GM19099 (cell line): ENCODE measurements around the gene TMEM171.

Source experiments
- POLR2A ChIP-seq: IDR thresholded peaks from 3 replicates; pipeline ENCODE4 v1.6.1; 2011; ENCODE audit warnings: low read depth; ENCODE audit not compliant: insufficient read length; ENCODE audit errors: extremely low read depth

Gene TMEM171

DNA sequence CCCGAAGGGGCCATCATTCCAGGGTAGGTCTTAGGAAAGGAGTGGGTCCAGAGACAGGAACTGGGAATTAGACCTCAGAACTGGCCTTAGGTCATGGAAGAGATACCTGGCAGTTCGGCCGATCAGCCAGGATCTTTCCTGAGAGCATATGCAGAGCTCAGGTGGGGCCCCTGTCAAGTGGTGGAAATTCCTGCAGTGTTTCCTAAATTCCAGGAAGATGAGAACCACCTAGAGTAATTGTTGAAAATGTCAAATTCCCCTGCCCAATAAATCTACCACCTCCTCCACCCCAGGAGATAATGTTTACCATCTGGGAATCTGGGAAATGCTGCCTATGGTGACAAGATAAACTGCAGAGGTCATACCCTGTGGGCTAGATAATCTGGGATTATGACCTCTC, 14.6 kb downstream of the TMEM171 start:
- no peak for TF ChIP-seq POLR2A

DNA sequence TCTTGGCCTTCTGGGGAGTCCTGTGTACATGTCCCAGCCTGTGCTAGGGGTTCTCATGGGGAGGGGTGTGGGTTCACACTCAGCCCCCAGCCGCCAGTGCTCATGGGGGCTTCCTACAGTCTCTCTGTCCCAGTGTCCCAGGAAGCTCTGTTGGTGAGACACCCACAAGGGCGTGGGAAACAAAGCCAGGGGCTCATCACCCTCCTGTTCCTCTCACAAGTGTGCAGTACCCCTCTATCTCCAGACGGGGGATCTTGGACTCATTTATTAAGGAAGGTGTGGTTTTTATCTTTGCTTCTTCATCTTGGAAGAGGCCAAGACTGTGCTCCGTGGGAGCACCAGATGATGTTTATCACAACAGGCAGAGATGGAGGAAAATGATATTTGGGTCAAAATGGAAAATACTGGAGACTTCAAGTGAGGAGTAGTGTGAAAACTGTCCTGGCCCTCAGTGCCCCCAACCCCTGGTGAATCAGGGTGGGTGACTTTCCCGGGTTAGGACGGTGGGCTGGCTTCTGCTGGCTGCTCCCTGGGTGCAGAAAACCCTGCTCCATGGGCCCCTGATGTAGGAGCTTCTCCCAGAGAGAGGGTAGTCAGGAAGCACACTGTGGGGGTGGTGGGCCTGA, 15.2 kb downstream of the TMEM171 start:
- TF ChIP-seq POLR2A, result no peak

GRCh38 chr5:73136055-73136562, 15.7 kb downstream of the TMEM171 start:
- no peak for TF ChIP-seq POLR2A

GRCh38 chr5:73137563-73138530, 17.5 kb downstream of the TMEM171 start:
- no peak for TF ChIP-seq POLR2A

DNA sequence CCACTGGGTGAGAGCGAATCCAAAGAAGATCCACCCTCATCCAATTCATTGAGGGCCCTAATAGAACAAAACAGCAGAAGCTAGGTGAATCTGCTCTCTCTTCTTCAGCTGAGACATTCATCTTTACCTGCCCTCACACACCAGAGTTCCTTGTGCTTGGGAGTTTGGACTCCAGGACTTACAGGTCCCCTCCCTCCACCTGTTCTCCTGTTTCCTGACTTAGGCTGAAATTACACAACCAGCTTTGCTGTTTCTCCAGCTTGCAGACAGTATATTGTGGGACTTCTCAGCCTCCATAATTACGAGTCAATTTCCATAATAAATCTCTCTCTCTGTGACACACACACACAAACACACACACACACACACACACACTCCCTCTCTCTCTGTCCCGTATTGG, 19.1 kb downstream of the TMEM171 start:
- no peak for TF ChIP-seq POLR2A

DNA sequence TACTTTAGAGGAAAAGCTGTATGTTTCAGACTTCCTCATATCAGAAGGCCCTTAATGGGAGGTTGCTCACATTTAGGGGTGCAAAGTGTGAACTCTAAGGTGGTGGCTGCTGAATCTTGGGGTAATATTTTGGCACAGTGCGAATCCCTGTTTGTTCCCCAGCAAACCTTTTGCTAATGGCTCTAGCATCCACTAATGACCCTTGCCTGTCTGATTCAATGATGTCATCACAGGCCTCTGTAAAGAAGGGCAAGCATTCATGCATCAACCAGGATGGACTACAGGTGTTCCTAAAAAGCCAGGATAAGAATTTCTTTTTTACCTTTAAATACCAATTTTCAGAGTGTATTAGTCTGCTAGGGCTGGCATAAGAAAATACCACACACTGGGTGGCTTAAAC, 20.4 kb downstream of the TMEM171 start:
- no peak for TF ChIP-seq POLR2A

DNA sequence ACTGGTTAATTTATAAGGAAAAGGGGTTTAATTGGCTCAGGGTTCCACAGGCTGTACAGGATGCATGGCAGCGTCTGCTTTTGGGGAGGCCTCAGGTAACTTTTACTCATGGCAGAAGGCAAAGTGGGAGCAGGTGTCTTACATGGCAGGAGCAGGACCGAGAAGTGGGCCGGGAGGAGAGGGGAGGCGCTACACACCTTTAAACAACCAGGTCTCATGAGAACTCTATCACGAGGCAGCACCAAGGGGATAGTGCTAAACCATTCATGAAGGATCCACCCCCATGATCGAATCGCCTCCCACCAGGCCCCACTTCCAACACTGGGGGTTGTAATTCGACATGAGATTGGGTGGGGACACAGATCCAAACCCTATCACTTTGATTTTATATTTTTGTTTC, 21.7 kb downstream of the TMEM171 start:
- no peak for TF ChIP-seq POLR2A

DNA sequence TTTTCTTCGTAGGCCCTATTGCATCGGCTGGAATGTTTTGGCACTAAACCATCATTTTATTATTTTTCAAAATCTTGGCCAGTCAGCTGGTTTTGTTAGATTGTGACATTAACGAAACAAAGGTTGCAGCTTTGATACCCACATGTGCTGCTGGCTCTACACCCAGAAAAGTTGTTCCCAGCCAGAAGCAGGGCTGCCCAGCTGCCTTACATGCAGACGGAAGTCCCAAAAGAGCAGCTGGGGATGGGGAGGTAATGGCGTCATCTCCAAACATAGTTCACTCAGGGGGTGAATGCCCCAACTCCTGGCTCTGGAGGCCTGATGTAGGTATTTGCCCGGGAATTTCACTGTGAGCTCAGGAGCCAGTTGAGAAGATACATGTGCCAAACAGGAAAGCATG, 23.3 kb downstream of the TMEM171 start:
- TF ChIP-seq POLR2A, result no peak

DNA sequence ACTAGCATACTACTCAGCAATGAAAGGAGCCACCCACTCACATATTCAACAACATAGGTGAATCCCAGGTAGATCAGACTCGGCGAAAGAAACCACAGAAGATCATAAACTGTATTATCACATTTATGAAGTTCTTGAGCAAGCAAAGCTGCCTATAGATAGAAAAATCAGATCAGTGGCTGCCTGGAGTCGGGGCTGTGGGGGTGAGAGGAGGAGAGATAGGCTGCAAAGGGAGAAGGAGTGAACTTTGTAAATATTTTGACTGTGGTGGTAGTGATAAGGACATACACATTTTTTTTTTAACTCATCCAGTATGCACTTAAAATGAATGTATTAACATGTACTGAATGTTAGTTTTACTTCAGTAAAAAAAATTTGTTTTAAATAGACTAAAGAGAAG, 29.2 kb downstream of the TMEM171 start:
- TF ChIP-seq POLR2A, result no peak

DNA sequence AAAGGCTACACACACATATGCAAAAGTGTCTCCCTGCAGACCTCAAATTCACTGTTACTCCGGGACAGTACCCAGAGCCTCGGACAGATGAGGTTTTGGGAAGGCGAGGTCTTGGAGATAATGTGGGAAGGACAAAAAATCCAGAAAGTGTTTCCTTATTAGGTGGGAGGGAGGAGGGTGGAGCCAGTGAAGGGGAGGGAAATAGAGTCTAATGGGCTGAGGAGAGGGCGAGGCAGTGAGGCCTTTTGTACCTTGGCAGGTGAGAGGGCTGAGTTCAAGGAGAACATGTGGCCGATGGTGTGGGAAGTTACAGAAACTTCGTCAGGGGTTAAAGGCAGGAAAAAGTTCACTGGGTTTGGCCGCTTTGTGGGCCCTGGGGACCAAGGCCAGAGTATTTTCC, 30.5 kb downstream of the TMEM171 start:
- no peak for TF ChIP-seq POLR2A

DNA sequence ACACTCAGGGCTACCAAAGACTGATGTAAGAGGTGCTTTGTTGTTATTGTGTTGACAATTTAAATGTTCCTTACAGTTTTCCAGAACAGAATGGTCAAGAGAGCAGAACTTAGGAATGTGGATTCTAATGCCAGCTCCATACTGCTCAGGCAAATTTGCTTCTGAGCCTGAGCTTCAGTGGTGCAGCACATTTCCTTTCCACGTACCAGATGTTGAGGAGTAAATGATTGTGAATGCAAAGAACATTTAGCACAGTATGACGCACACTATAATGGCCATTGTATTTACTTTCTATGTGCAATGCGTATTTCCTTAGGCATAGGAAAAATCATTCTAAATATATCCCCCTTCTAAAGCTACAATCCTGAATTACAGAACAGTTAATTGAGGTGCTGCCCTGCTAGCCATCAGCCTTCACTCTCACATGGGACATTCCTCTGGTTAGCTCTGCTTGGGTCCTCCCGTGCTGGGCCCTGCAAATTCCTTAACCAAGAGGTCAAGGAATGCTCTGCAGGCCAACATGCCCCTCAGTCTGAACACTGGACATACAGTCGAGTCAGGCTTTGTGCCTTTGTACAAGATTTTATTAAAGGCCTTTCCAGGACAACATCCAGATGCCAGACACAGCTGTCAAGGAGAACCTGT, 31.5 kb downstream of the TMEM171 start:
- no peak for TF ChIP-seq POLR2A

GRCh38 chr5:73152411-73153388, 32.3 kb downstream of the TMEM171 start:
- TF ChIP-seq POLR2A, result no peak

DNA sequence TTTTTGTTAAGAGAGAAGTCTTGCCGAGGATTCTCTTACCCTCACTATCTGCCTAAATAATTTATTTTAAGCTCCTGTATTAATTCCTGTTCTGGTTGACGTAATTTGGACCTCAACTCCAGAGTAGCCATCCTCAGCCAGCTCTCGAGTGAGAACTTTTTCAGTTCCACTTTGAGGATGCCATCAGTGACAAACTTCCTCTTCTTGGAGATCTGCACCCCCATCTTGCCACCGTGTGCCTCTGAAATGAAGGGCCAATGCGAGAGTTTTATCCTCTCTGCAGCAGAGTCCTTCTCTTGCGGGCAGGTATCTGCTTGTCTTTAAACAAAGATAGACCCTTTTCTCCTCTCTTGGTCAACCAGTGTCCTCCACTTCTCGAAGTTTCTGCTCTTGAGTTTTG, 33.1 kb downstream of the TMEM171 start:
- TF ChIP-seq POLR2A, result no peak

DNA sequence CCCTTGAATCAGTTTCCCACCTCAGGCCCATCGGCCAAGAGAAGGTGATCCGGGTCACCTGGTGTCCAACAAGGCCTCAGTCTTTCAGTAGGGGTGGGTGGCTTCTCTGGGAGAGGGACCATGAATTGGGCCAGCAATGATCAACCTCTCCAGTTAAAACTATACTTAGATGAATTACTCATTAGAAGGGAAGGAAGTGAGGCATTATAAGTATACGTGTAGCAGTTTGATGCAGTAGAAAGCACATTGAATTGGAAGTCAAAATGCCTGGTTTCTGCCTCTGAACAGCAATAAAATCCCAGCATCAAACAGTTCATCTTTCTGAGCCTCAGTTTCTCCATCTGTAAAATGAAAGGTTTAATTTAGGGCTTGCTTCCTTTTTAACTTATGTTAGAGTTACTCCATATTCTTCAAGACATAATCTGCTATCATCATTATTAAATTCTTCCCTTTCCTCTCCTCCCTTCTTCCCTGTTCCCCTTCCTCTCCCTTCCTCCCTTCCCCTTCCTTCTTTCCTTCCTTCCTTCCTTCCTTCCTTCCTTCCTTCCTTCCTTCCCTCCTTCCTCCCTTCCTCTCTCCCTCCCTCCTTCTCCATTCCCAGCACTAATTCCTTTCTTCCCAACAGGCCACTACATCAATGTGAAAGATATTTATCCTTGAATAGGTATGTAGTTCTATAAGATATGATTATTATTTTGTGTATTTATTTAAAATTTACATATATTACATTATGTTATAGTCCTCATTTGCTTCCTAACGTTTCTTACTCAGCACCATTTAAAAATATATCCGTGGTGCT, 34.0 kb downstream of the TMEM171 start:
- no peak for TF ChIP-seq POLR2A
